T-helper 1 cell (primary cell): Measurements from ENCODE around the gene MRPL23.

Source experiments
- DNase-seq, 5 donors: peaks; one replicate each; pipeline ENCODE4 v3.0.0-alpha.2; 2012 to 2020

MRPL23 gene

GRCh38 chr11:1959786-1960185 lies 12.7 kb downstream of the MRPL23 start:
- DNase-seq: no peak

- no peak for DNase-seq
Measured at GRCh38 chr11:1963864-1964263, 16.7 kb downstream of the MRPL23 start.

GRCh38 chr11:1964348-1964747 lies 17.2 kb downstream of the MRPL23 start:
- no peak for DNase-seq

DNA sequence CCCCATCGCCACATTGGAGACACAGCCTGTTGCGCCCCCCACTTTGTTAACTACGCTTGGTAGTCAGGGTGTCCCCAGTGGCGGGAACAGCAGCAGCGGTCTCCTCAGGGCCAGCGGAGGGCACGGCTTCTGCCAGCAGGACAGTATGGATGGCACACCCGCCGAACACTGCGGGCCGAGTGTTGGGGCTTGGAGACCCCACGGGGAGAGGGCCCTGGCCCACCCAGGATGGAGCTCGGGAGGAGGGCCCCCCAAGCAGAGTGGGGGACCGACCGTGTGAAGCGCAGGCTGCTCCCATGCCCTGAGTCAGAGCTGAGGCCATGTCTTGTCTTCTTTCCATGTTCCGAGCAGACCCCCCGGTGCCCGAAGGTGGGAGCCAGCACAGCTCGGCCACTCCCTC lies 17.8 kb downstream of the MRPL23 start:
- DNase-seq: no peak

DNA sequence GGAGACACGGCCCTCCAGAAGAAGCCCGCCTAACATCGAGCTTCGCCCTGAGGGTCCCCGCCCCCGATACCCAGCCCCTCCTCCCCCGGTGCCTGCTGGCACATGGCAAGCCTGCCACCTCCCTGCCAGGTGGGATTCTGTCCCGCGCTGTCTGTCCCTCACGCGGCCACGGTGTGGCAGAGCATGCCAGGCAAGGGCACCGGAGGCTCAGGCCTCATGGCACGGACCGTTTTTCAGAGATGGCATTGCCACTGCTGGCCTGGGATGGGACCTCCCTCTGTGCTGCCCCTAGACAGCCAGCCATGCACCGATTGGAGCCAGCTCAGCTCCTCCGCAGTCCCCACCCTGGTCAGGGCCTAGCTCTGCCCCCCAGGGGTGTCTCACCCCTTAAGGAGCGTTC lies 19.4 kb downstream of the MRPL23 start:
- DNase-seq: no peak

DNA sequence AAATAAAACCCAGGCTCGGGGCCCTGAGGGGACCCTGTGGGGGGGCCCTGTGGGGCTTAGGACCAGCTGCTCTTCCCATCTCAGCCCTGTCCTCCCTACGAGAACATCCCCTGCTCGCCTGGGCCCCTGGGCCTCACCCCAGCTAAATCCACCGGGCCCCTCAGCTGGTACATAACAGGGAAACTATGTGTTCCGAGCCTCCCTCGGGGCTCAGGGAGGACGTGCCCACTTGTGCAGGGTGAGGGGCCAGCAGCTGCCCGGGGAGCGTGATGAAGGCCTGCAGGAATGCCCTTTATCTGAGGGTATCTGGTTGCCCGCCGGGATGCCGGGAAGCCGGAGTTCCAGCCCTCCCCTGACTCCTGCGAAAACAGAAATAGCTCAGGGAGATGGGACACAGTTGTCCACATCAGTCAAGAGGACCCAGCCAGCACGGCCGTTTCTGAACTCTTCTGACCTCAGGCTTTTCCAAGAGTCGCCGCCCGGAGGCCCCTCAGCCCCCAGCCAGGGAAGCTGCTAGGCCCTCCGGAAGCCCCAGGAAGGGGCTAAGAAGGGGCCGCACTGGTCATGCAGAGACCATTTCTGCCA lies 20.6 kb downstream of the MRPL23 start:
- DNase-seq: no peak

DNA sequence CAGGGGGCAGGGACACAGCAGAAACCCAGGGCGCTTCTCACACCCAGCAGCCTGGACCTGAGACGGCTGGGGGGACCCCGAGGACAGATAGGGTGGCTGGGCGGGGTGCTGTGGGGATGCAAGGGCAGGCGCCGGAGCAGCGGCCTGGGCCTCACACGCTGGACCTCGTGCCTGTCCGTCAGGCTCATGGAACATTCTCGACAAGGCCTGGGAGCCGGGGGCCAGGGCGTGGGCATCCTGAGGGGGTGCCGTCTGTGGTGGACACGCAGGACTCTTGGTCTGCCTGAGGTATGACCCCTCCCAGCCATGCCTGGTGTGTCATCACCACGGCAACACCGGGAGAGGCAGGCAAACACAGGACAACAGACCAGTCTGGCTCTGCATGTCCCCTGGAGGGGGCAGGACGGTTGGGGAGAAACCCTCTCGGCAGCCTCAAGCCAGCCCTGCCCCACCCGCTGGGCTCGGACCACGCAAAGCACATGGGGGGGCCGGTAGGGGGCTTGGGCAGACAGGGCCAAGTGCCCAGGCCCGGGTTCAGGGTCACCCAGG lies 21.4 kb downstream of the MRPL23 start:
- DNase-seq: no peak

- no peak for DNase-seq
Measured at GRCh38 chr11:1969035-1969434, 21.9 kb downstream of the MRPL23 start.

DNA sequence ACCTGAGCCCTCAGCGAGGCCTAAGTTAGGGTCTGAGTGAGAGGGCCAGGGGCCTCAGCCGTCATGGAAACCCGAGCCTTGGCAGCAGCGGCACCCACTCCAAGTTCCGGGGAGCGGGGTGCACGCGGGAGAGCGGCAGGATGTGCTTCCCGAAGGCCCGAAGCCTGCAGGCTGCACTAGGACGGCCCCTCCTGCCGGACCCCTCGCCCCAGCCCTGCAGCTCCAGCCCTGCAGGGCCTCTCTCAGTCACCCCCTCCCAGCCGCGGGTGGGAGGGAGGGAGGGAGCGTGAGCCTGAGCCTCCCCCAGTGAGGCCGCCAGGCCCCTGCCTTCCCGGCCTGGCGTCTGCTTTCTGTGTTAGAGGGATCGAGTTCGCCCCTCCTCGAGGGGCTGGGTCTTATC lies 22.6 kb downstream of the MRPL23 start:
- no peak for DNase-seq

DNA sequence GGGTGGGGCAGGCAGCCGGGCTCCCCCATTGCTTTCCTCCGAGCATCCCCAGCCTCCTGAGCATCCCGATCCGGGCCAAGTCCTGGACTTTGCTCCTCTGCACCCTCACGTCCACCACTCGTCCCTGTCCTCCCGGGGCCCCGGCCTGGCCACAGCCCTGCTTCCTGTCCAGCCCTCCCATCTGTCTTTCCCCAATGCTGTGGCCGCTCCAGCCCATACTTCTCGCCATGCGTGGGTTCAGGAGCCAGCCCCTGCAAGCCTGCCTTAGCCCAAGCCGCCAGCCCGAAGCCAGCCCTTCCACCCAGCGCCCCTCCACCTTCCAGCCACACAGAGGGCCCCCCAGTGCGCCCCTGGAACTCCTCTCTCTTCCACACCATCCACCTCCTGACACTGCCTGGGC lies 23.8 kb downstream of the MRPL23 start:
- DNase-seq: no peak

GRCh38 chr11:1975185-1975584 lies 28.1 kb downstream of the MRPL23 start:
- DNase-seq: no peak

DNA sequence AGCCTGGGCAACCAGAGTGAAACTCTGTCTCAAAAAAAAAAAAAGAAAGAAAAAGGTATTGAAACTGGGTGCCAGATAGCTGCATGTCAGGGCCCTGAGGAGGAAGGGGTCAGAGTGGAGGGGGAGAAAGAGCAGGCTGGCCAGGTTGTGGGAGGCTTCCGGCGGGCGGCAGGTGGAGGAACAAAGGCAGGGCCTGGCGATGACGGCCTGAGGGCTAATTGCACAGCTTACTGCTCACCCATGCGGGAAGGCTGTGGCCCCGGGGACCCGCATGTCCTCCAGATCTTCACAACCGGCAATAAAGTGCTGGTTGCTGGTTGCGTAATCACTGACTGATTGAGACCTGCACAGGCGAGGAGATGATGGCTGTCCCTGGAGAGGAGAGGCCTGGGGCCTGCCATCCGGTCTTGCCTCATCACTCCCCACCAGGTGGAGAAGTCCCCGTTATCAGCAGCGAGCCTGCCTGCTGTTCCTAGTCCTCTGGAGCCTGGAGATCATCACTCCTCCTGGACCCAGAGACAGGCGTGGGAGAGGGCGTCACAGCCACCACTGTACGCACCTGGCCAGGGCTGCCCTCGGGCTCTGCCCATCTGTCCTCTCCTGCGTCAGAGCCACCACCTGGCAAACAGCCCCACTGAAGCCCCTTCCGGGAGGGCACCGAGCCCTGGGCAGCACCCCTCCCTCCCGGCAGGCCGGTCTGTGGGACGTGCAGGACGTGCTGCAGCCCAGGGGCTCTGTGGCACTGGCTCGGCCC lies 31.8 kb downstream of the MRPL23 start:
- DNase-seq: no peak

GRCh38 chr11:1979607-1980006 lies 32.5 kb downstream of the MRPL23 start:
- no peak for DNase-seq

GRCh38 chr11:1982873-1983600 lies 35.9 kb downstream of the MRPL23 start:
- no peak for DNase-seq

GRCh38 chr11:1983601-1983961 lies 36.4 kb downstream of the MRPL23 start:
- no peak for DNase-seq

DNA sequence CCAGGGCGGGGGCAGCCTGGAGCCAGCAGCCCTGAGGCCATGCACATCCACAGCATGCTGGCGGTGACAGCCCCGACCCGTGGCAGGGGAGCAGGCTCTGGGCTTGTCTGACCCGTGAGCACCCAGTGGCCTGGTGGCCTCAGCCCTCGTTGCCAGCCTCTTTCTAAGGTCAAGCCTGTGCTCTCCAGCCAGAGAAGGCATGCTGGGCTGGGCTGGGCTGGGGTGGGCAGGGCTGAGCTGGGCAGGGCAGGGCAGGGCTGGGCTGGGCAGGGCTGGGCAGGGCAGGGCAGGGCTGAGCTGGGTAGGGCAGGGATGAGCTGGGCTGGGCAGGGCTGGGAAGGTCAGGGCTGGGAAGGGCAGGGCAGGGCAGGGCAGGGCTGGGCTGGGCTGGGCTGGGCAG lies 39.9 kb downstream of the MRPL23 start:
- no peak for DNase-seq

DNA sequence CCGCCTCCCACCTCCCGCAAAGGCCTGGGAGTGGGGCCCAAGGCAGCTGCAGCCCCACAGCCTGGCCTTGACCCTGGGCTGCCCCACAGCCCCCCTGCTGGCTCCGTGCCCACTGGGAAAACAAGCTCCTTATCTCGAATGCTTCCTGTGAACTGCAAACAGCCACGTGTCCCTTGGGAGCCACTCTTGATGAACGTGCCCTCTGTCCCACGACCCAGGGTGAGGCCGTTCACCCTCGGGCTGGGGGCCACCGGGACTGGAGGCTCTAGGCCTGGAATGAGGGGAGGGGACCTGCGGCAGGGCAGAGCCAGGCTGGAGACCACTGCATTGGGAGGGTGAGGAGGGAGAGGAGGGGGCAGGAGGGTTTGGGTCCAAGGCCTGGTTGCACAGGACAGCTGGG lies 41.0 kb downstream of the MRPL23 start:
- no peak for DNase-seq

GRCh38 chr11:1988667-1989317 lies 41.7 kb downstream of the MRPL23 start:
- no peak for DNase-seq

- no peak for DNase-seq
Measured at GRCh38 chr11:1989953-1990352, 42.8 kb downstream of the MRPL23 start.

DNA sequence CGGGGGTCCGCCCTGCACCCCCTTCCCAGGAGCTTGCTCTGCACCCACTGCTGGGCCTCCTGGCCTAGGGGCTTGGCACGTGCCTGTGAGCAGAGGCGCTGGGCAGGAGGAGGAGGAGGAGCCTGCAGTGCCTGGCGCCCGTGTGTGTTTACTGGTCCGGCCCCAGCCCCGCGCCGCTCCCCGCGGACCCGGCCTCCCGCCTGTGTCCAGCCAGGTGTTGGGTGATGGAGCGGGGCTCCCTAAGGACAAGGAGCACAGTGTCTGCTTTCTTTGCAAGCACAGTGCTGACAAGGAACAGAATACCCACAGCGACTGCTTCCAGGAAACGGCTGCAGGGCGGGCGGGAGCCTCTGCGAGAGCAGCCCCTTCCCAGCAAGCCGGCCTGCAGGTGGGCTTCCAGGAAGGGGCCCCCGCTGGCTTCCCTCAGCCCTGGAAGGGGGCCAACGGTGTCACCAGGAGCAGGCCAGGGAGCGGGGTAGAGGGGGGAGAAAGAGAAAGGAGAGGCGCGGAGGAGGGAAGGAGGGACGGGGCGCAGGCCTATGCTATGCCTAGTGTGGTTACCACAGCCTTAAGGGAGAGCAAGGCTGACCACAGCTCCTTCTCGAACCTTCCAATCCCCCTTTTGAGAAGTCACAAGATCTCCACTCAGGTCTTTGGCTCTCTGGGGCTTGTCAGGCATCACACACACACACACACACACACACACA lies 43.9 kb downstream of the MRPL23 start:
- no peak for DNase-seq

GRCh38 chr11:1992111-1992510 lies 45.0 kb downstream of the MRPL23 start:
- DNase-seq: no peak

- DNase-seq: no peak
Measured at GRCh38 chr11:1994121-1994520, 47.0 kb downstream of the MRPL23 start.

DNA sequence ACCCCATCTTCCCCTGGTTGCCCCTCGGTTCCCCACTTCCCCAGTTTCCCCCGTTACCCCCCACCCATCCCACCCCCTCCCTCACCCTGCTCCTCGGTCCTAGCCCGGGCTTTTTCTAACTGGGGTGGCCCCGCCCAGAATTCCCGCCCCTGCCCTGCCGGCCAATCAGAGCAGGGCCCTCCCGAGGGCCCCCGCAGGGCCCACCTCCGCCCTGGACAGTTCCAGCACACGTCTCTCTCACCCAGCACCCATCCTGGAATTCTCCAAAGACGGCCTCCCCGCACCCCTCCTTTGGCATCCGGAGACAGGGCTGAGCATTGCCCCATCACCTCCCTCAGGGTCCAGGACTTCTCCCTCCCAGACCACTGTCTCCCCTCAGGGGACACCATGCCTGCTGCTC lies 50.6 kb downstream of the MRPL23 start, which contains the start of gene H19:
TSS of gene H19 (minus strand) at position 88 of the 400 bp plus-strand sequence.
- DNase-seq: no peak
